Adrenal gland (tissue), 5 donors: ENCODE measurements around the gene CPT1C.

Experiments
- CTCF ChIP-seq, 6 experiments: fragments of 450-650 bp in 4 of 6; fragments of 200-600 bp in 2 of 6; sonication (generic) in 1 of 6; IDR thresholded peaks; 1 replicate in 5 of 6; 2 replicates in 1 of 6; pipeline versions ENCODE4 v1.5.1 to v1.8.0; 2016 to 2021; ENCODE audit warnings: antibody characterized with exemption in 6 of 6, mild to moderate bottlenecking in 2 of 6, moderate library complexity in 1 of 6
- POLR2A ChIP-seq, 2 donors: fragments of 450-650 bp; IDR thresholded peaks; one replicate each; pipeline ENCODE4 v1.6.1; 2017; ENCODE audit warnings: antibody characterized with exemption in 2 of 2, mild to moderate bottlenecking in 2 of 2, moderate library complexity in 1 of 2
- donor health status: DM: no; HTN: no; CAD: no.

- TF ChIP-seq CTCF (IDR thresholded peaks at IDR 0.05) (no peak), POLR2A (IDR thresholded peaks at IDR 0.05) (no peak)
Measured at GRCh38 chr19:49761249-49761624, 70.3 kb downstream of the CPT1C start.
